GM19455 (cell line): ENCODE results near the gene SPECC1L.
"Not testable (repeated sequence)": the region's sequence is repeated elsewhere in the genome, so short reads cannot be mapped to it uniquely, and the experiment has no call there.

Experiments used
- ATAC-seq: cut with Tn5 transposase; IDR thresholded peaks from one replicate; pipeline ENCODE4 v1.9.1; 2021; ENCODE audit not compliant: unreplicated experiment

Gene SPECC1L

DNA sequence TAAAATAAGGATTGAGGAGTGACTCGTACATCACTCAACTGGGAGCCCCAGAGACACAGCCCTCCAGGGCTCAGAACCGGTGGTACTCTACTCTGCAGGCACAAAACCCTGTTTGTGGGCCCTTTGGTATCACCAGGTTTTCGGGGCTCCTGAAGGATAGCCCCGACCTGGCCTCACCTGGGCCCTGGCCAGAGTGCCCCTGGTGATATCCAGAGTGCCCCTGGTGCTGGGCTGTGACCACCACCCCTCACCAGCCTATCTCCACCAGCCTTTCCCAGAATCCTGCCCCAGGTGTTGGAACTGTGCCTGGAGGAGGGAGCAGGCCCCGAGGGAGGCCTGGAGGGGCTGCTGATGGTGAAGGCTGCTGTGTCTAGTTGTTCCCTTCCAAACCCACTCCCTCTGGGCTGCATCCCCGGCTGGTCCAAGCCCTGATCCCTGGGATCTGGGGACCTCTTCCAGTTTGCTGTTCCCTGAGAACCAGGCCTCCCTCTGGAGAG lies 23.6 kb upstream of the SPECC1L start:
- ATAC-seq = no peak

DNA sequence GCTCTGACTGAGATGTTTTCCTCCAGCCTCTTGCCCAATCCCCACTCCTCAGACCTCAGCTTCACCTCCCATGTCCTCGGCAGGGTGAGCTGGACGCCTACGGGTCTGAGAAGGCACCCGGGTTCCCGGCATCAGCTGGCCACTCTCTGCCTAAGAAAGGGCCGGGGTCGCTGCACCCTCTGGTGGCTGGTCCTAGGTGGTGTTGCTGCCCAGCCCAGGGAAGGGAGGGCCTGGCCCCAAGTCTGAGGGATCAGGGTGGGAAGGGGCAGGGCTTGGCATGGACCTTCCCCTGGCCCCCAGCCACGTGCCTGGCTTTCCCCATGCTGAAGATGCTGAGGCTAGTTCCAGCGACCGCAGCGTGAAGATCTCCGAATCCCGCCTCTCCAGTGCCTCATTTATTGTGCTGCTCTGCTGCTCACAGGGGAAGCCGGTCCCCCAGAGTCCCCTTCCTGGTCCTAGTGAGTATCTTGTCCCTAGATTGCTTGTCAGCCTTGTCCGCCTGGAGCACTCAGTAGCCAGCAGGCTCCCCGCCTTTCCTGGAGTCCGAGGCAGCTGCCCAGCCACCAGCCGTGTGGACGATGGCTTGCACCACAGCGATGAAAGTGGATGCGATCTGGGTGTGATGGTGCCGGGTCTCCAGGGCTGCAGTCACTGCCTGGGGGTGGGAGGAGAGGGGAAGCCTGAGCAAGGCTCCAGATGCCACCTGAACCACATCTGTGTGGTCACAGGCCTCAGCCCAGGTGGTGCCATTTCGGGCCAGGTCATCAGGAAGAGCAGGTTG lies 22.9 kb upstream of the SPECC1L start:
- ATAC-seq = no peak

DNA sequence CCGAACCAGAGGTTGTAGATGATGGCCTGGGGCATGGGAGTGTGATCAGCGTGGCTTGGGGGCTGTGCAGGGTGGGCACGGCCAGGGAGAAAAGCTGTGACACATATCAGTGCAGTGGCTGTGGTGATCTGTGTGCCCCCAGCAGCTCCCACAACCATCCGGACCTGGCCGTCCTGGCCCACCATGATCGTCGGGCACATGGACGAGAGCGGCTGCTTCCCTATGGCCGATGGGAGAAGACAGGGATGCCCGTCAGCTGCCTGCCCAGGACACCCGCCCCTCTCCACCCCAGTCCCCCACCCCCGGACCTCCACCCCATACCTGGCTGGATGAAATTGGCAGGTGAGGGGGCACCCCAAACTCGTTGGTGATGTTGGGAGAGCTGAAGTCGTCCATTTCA lies 22.0 kb upstream of the SPECC1L start:
- ATAC-seq = not testable (repeated sequence)

DNA sequence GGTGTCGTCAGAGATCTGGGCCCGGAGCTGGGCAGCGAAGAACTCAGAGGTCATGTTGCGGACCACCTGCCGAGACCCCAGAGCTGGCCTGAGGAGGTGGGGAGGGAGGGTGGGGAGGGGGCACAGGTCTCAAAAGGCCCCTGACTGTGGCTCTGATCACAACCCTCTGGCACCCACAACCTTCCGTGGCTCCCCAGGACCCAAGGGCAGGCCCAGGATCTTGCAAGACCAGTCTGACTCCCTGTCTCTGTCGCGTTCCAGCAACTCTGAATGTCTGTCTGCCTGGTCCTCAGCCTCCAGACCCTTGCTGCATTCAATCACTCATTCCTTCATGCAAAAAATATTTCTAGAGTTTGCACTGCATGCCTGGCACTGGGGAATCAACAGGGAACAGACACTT lies 21.2 kb upstream of the SPECC1L start:
- not testable (repeated sequence) for ATAC-seq

DNA sequence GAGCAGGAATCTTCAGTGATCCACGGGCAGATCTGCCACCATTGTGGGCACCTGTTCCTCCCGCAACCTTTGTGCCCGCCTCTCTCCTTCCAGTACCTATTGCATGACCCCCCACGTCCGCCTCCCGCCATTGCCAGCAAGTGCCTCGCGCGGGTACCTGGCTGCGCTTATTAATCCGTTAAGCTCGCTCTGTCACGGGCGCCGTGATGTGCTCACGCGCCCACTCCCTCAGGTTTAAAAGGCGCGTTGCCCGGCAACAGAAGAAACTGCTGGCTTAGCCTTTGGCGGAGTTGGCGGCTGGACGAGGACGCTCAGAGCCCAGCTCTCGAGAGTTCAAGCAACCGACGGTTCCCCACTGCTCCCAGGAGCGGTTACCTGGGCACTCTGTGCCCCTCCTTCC lies 19.3 kb upstream of the SPECC1L start:
- not testable (repeated sequence) for ATAC-seq

DNA sequence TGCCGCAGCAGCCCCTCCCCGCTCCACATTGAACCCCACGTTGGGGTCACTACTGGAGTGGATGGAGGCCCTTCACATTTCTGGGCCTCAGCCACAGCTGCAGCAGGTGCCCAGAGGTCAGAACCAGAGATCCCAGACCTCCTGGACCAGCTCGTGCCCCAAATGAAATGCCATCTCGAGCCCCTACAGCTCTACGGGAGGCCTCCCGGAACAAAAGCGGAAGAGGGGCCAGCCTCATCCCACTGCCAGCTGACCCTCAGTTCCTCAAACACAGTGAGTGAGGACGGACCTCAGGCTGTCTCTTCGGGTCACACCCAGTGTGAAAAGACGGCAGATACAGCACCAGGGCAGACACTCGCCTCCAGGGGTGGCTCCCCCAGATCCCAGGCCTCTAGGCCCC lies 17.5 kb upstream of the SPECC1L start:
- not testable (repeated sequence) for ATAC-seq

DNA sequence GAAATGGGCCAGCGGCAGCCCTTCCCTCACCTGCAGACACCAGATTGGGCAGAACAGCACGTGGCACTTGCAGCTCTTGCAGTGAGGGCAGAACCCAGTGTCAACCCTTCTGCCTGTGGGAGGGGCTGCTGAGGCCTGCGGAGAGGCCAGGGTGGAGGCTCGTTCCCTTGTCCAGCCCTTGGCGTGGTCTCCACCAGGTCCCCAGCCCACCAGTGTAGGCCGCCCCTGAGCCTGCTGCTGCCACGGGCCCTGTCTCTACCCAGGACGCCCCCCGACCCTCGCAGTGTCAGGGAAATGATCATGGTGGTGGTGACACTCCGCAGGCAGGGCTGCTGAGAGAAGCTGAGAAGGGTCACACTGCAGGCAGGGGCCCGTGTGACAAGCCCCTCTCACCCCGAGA lies 14.5 kb upstream of the SPECC1L start:
- not testable (repeated sequence) for ATAC-seq

DNA sequence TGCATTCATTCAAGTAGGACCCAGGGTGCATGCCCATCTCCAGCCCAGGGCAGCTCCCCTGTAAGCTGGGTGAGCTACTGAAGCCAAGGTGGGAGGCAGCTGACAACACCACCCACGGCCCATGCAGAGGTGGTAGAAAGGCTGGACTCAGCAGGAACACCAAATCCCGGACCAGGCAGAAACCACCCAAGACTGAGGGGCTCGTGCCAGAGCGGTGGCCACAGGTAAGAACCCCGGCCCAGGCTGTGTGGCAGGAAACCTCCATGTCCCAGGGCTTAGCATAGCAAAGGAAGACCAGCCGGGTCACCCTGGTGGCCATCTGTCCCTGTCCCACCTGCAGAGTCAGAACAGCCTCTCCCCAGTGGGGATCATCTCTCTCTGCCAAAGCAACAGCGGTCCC lies 13.9 kb upstream of the SPECC1L start:
- ATAC-seq = not testable (repeated sequence)

DNA sequence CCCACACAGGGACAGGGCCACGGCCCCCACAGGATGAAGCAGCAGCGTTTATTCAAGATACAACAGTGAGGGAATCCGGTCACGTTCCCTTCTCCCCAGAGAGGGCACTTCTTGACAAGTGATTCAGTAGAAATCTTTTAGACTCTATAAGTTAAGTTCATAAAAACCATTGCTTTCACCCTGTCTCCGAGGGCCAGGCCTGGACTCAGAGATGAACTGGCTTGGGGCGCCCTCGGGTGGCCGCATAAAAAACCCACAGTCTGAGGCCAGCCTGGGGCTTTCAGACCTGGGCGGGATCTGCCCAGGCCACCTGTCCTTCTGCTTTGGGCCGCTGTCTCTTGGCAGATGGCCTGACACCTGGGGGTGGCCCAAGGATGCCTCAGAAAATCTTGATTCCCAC lies 11.2 kb upstream of the SPECC1L start:
- ATAC-seq = not testable (repeated sequence)

DNA sequence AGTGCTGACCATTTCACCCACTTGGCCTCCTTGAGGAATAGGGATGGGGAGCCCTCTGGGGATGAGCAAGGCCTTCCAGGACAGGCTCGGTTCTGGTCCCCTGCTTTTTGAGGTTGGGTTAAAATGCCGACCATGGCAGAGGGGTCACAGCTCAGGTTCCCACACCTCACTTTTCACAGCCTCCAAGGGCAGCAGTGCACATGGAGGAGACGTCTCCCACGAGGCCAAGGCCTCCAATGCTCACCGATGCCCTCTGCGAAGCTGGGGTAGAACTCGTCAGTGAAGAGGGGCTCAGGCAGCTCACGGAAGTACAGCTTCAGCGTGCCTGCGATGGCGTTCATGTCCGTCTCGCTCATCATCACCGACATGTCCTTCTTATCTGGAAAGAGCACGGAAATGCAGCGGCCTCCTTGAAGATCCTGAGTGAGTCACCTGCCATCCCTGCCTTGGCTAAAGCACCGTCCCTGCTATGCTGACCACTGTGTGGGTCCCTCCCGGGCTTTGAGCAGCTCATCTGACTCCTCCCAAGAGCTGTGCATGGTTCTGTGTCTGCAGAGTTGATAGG lies 8.4 kb upstream of the SPECC1L start:
- ATAC-seq = not testable (repeated sequence)

DNA sequence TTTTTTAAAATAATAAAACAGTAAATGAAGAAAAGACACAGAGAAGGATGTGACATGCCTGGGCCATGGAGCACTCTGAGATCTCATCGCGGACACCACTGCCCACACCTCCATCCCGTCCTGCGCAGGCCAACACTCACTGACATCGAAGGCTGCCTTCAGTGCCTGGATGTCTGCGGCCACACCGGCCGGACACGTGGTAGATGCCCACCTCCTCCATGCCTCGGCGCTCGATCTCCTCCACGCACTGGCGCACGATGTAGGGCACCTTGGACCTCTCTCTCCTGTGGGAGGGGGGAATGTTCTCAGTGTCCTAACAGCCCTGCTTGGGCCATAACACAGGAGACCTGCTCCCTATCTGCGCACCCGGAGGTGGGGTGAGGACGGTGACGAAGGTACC lies 7.2 kb upstream of the SPECC1L start:
- not testable (repeated sequence) for ATAC-seq

DNA sequence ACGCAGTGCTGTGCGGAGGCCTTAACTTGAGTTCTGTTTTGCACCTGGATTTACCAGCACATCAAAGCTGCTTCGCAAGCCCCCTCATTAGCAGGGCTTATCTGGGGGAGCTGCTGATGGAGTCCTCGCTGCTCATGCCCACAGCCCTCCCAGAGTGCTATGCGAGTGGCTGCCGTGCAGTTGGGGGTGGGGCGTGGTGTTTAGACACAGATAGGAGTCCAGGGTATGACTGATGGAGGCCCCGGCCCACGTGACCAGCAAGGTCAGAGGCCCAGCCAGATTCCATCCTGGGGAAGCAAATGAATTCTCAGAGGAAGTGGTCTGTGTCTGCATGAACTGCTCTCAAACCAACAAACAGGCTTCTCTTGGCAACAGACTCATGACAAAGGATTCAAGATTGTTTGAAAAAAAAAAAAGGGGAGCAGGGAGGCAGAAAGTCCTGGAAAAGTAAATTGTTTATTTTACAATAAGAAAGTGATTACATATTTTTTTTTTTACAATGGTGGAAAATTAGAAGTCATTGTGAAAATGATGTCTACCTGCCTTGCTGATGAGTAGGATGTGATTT lies 6.2 kb upstream of the SPECC1L start:
- ATAC-seq = not testable (repeated sequence)

DNA sequence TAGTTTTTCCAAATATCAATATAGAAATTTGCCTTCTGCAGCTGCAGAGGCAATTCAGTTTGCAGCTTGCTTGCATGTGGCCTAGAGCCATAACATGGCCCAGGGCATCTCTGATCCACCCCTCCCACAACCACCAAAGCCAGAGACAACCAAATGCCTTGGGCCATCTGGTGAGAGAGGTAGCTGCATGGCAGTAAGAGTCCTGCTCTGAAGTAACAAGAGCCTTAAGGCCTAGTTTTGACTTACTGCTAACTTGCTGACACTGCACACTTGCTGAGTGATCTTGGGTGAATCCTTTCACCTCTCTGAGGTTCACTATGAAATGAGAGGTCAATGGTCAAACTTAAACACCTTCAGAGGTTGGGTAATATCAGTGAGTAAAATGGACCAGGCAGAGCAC lies 4.9 kb upstream of the SPECC1L start:
- no peak for ATAC-seq

DNA sequence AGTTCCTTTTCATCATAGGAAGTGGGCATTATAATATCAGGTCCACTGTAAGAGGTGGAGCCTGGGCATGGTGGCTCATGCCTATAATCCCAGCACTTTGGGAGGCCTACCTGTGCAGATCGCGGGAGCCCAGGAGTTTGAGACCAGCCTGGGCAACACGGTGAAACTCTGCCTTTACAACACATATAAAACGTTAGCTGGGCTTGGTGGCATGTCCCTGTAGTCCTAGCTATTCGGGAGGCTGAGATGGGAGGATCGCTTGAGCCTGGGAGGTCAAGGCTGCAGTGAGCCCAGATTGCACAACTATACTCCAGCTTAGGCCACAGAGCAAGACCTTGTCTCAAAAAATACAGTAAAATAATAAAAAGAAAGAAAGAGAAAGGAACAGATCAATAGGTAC lies 4.1 kb upstream of the SPECC1L start:
- not testable (repeated sequence) for ATAC-seq

DNA sequence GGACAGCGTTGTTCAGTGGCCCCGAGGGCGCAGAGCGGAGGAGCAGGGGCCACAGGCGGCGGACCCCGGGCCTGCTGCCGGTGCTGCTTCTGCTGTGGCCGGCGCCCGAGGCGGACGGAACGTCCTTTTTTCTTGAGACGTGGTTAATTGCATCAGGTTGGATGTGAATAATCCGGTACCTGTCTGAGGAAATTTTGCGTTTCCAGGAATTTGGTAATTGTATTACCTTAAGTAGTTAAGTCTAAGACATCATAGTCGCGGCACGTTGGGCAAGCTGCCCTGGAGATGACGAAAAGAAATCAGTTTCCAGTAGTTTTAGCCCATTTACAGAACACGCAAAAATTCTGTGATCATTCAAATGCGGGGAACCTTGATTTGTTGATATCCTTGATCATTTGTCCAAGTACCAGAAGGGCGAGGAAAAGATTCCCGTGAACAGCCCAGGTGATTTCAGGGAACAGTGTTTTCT lies 789 bp downstream of the SPECC1L start:
- no peak for ATAC-seq

DNA sequence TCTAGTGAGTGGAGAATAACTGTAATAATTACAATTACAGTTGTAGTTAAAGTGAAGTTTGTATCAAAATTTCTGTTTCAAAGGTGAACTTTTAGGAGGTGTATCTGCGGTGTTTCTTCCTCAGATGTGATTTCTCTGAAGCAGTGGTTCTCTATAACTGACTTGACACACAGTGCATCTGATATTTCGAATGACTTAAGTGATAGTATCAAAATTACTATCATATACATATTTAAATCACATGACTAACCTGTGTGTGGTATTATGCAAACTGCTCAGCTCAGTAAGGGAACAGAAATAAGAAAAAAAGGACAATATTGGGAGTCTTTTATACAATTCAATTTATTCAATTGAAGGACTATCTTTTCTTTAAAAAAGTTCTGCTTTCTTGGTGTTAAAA lies 2.4 kb downstream of the SPECC1L start:
- not testable (repeated sequence) for ATAC-seq

DNA sequence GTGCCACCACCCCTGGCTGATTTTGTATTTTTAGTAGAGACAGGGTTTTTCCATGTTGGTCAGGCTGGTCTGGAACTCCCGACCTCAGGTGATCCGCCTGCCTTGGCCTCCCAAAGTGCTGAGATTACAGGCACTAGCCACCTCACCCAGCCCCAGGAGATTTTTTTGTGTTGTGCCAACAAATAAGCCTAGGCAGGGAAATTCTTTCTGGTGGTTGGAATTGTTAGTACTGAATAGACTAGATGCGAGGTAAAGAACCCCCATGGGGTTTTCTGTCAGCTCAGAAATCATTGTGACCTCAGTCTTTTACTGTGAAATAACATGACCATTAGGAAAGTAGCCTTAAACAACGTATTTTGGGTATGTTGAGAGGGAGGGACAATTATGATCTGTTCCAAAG lies 3.3 kb downstream of the SPECC1L start:
- not testable (repeated sequence) for ATAC-seq

DNA sequence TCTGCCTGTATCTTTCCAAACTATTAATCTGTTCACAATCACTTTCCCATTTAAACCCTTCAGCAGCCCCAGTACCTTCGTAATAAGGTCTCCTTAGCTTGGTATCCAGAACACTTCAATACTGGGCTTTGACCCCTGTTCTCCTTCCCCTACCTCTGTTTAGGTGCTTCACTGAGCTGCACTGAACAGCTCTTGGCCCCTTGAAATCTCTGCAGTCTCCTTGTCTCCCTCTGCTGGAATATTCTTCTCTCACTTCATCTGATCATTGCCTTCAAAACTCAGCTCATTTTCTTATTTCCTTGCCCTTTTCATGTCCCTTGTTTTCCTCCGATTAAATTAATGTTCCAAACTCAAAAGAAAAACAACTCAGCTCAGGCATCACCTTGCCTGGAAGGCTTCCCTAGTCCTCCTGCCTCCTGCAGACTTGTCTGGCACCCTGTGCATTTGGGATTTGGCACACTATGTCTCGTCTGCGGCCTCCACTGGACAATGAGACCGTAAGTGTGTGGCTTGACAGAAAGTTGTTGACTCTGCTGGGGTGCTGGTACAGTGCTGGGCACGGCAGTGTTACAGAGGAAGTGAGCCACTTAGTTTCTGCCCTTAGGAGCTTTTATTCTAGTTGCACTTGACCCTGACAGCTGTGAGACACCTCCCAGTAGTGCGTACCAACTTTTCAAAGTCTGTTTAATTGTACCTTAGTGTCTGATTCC lies 4.2 kb downstream of the SPECC1L start:
- not testable (repeated sequence) for ATAC-seq

DNA sequence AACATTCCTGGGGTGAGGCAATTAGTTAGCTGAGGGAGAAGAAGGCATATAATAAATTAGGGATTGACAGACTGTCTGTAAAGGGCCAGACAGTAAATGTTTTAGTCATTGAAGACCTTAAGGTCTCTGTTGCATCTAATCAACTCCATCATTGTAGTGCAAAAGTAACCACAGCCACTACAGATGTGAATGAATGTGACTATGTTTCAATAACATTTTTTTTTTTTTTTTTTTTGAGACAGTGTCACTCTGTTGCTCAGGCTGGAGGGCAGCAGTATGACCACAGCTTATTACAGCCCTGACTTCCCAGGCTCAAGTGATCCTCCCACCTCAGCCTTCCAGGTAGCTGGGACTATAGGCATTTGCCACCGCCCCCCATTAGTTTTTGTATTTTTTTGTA lies 9.7 kb downstream of the SPECC1L start:
- not testable (repeated sequence) for ATAC-seq

DNA sequence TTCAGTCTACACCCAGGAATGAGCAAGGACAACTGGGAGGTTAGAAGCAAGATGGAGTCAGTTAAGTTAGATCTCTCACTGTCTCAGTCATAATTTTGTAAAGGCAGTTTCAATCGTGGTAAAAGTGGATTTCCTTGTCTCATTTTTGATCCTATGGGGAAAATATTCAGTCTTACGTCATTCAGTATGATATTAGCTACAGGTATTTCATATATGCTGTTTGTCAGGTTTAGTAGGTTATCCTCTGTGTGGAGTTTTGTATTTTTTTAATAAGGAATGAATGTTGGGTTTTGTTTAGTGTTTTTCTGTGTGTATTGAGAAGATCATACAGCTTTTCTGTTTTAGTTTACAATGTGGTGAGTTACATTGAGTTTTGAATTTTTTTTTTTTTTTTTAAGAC lies 11.8 kb downstream of the SPECC1L start:
- ATAC-seq = no peak

DNA sequence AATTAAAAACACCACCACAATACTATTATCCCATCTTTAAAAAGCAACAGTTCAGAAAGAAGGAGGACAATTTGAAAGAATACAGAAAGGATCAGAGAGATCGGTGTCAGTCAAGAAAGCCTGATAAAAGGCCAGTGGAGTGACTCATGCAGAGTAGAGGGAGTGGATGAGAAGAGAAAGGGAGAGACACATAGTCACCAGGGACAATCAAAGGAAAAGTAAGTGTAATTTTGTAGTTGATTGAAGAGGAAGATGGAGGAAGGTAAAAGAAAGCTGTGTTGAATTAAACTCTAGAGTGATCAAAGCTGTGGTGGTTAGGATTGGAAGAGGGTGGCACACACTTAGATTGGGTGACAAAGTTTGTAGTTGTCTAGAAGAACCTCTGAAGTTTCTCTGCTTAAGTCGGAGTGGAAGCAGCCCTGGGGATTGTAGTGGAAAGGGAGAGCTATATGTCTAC lies 14.1 kb downstream of the SPECC1L start:
- no peak for ATAC-seq
